GM12874 (cell line): ENCODE results near the gene GFOD1.

Experiments
- CTCF ChIP-seq: IDR thresholded peaks from 2 replicates; pipeline ENCODE4 v1.5.1; 2011; ENCODE audit warnings: low read depth, mild to moderate bottlenecking, control low read depth, low read length, moderate library complexity; ENCODE audit not compliant: insufficient read depth

Gene GFOD1

GRCh38 chr6:13495112-13495776 is 7.8 kb upstream of the GFOD1 start:
- no peak for TF ChIP-seq CTCF

- TF ChIP-seq CTCF = no peak
Observed at GRCh38 chr6:13494137-13494536, 6.7 kb upstream of the GFOD1 start.

- TF ChIP-seq CTCF = no peak
Observed at GRCh38 chr6:13493147-13493546, 5.7 kb upstream of the GFOD1 start.

GRCh38 chr6:13492357-13492756 is 5.0 kb upstream of the GFOD1 start:
- TF ChIP-seq CTCF = no peak

- TF ChIP-seq CTCF = no peak
Observed at GRCh38 chr6:13491538-13491937, 4.1 kb upstream of the GFOD1 start.

- TF ChIP-seq CTCF = no peak
Observed at GRCh38 chr6:13490402-13490801, 3.0 kb upstream of the GFOD1 start.

GRCh38 chr6:13488896-13489237 is 1.5 kb upstream of the GFOD1 start:
- no peak for TF ChIP-seq CTCF
